Neural progenitor cell (in vitro differentiated cells): Measurements from ENCODE around the gene IMP4. TPM values are rescaled to one million over a fixed set of nuclear protein-coding genes. Genes with fewer than 3 reads are reported as not detected.

Experiments
- DNase-seq: peaks from one replicate; pipeline ENCODE4 v3.0.0-alpha.2; 2016; ENCODE audit warnings: low spot score
- H2AFZ ChIP-seq: fragments of 200-600 bp; sonication (generic); replicated peaks from 2 replicates; pipeline ENCODE4 v1.6.1; 2016; ENCODE audit warnings: antibody characterized with exemption
- H3F3A ChIP-seq: fragments of 200-600 bp; sonication (generic); 2 replicates; pipeline ENCODE4 v1.6.1; 2016; ENCODE audit warnings: antibody characterized with exemption, low read depth
- H3K27ac ChIP-seq: fragments of 200-600 bp; sonication (generic); 2 replicates; pipeline ENCODE4 v1.5.1; 2016; ENCODE audit warnings: mild to moderate bottlenecking
- H3K27me3 ChIP-seq: fragments of 200-600 bp; sonication (generic); 2 replicates; pipeline ENCODE4 v1.6.1; 2016; ENCODE audit warnings: mild to moderate bottlenecking, moderate library complexity
- H3K36me3 ChIP-seq: fragments of 200-600 bp; sonication (generic); 2 replicates; pipeline ENCODE4 v1.5.1; 2016
- H3K4me1 ChIP-seq: fragments of 200-600 bp; sonication (generic); 2 replicates; pipeline ENCODE4 v1.6.1; 2016; ENCODE audit warnings: mixed run types
- H3K4me2 ChIP-seq: fragments of 200-600 bp; sonication (generic); 2 replicates; pipeline ENCODE4 v1.6.1; 2016
- H3K4me3 ChIP-seq: fragments of 200-600 bp; sonication (generic); 2 replicates; pipeline ENCODE4 v1.5.1; 2016
- H3K79me2 ChIP-seq: fragments of 200-600 bp; sonication (generic); 2 replicates; pipeline ENCODE4 v1.6.1; 2016; ENCODE audit warnings: low read depth
- H3K9ac ChIP-seq: fragments of 200-600 bp; sonication (generic); 2 replicates; pipeline ENCODE4 v1.6.1; 2016
- H3K9me3 ChIP-seq: fragments of 200-600 bp; sonication (generic); 2 replicates; pipeline ENCODE4 v1.5.1; 2016; ENCODE audit warnings: low read depth
- H4K20me1 ChIP-seq: fragments of 200-600 bp; sonication (generic); 2 replicates; pipeline ENCODE4 v1.6.1; 2016; ENCODE audit warnings: low read depth
- H3K27ac Mint-ChIP-seq: 3 replicates; pipeline ENCODE4 v1.8.0; 2021; ENCODE audit warnings: mixed read lengths
- H3K27me3 Mint-ChIP-seq: 2 replicates; pipeline ENCODE4 v1.8.0; 2022; ENCODE audit warnings: low read depth, mild to moderate bottlenecking, inconsistent platforms, moderate library complexity, mixed read lengths; ENCODE audit not compliant: insufficient read depth
- H3K36me3 Mint-ChIP-seq: 3 replicates; pipeline ENCODE4 v1.8.0; 2021; ENCODE audit warnings: mixed read lengths
- H3K4me1 Mint-ChIP-seq: 3 replicates; pipeline ENCODE4 v1.8.0; 2021; ENCODE audit warnings: mixed read lengths
- H3K4me3 Mint-ChIP-seq: 3 replicates; pipeline ENCODE4 v1.8.0; 2021; ENCODE audit warnings: mild to moderate bottlenecking, moderate library complexity, mixed read lengths
- H3K9me3 Mint-ChIP-seq: 3 replicates; pipeline ENCODE4 v1.8.0; 2020; ENCODE audit warnings: mixed read lengths
- CTCF ChIP-seq: fragments of 200-600 bp; sonication (generic); IDR thresholded peaks from 2 replicates; pipeline ENCODE4 v1.5.1; 2017; ENCODE audit warnings: antibody characterized with exemption, mild to moderate bottlenecking
- EZH2 ChIP-seq: fragments of 200-600 bp; sonication (generic); IDR thresholded peaks from 2 replicates; pipeline ENCODE4 v1.6.1; 2017; ENCODE audit warnings: antibody characterized with exemption, mild to moderate bottlenecking, moderate library complexity
- EZH2phosphoT487 ChIP-seq: fragments of 200-600 bp; sonication (generic); IDR thresholded peaks from 2 replicates; pipeline ENCODE4 v1.6.1; 2017; ENCODE audit warnings: antibody characterized with exemption
- total RNA-seq: library from RNA; depleted of rRNA; stranded (reverse); fragments of >200 nt; gene quantifications from 2 replicates; pipeline ENCODE4 v1.2.3, GENCODE V29; 2015; ENCODE audit warnings: low replicate concordance

IMP4 gene
- total RNA-seq, 1 donor from 2014 or later: 23.3 TPM

- no peak overlapping the region for H3K27ac Mint-ChIP-seq
- no peak overlapping the region for H2AFZ ChIP-seq
- peaks cover 2% of the 10 kb centered on the region for H3K27me3 Mint-ChIP-seq
- H3K9me3 Mint-ChIP-seq: no peaks in the 10 kb centered on the region
- H3F3A ChIP-seq: no peaks in the 10 kb centered on the region
- H3K9me3 ChIP-seq: no peaks in the 10 kb centered on the region
- H3K4me1 Mint-ChIP-seq: peaks cover 31% of the 10 kb centered on the region
- no peaks in the 10 kb centered on the region for H3K79me2 ChIP-seq
- TF ChIP-seq EZH2: no peak
- H3K9ac ChIP-seq: no peak overlapping the region
- H3K27ac ChIP-seq: no peak overlapping the region
- no peak overlapping the region for H3K4me3 Mint-ChIP-seq
- no peaks in the 10 kb centered on the region for H3K36me3 ChIP-seq
- no peaks in the 10 kb centered on the region for H3K36me3 Mint-ChIP-seq
- H3K27me3 ChIP-seq: peaks cover 18% of the 10 kb centered on the region
- peaks cover 11% of the 10 kb centered on the region for H3K4me1 ChIP-seq
- H3K4me3 ChIP-seq: no peak overlapping the region
- peak; percentile 56 for DNase-seq
- H3K4me2 ChIP-seq: peak overlapping the region; percentile 45
- no peaks in the 10 kb centered on the region for H4K20me1 ChIP-seq
Observed at GRCh38 chr2:130387804-130388203, 45.1 kb downstream of the IMP4 start.

- no peaks in the 10 kb centered on the region for H3K9me3 Mint-ChIP-seq
- H3K9me3 ChIP-seq: no peaks in the 10 kb centered on the region
- H3K79me2 ChIP-seq: no peaks in the 10 kb centered on the region
- peaks cover 11% of the 10 kb centered on the region for H3K4me1 ChIP-seq
- H3K36me3 Mint-ChIP-seq: no peaks in the 10 kb centered on the region
- no peak overlapping the region for H3K27ac Mint-ChIP-seq
- no peak overlapping the region for H3K27ac ChIP-seq
- H3K27me3 Mint-ChIP-seq: peaks cover 5% of the 10 kb centered on the region
- no peak for DNase-seq
- H3K9ac ChIP-seq: no peak overlapping the region
- H2AFZ ChIP-seq: no peak overlapping the region
- TF ChIP-seq EZH2 (no peak), EZH2phosphoT487 (no peak), CTCF (no peak)
- no peak overlapping the region for H3K4me3 ChIP-seq
- H3K4me1 Mint-ChIP-seq: peaks cover 31% of the 10 kb centered on the region
- no peak overlapping the region for H3K4me3 Mint-ChIP-seq
- H3K4me2 ChIP-seq: peak overlapping the region; percentile 45
- peaks cover 18% of the 10 kb centered on the region for H3K27me3 ChIP-seq
- H3K36me3 ChIP-seq: no peaks in the 10 kb centered on the region
- no peaks in the 10 kb centered on the region for H4K20me1 ChIP-seq
- no peaks in the 10 kb centered on the region for H3F3A ChIP-seq
Observed at GRCh38 chr2:130388221-130388907, 45.7 kb downstream of the IMP4 start.

- Histone ChIP-seq H3K79me2 (no peaks in the 10 kb centered on the region), H3K4me1 (peaks cover 11% of the 10 kb centered on the region), H3K9ac (no peak overlapping the region), H3K4me3 (no peak overlapping the region), H3K27ac (no peak overlapping the region), H3K36me3 (no peaks in the 10 kb centered on the region), H2AFZ (no peak overlapping the region), H3K27me3 (peaks cover 18% of the 10 kb centered on the region), H3K9me3 (no peaks in the 10 kb centered on the region), H4K20me1 (no peaks in the 10 kb centered on the region), H3K4me2 (no peak overlapping the region), H3F3A (no peaks in the 10 kb centered on the region)
- no peak for TF ChIP-seq EZH2
- no peak for TF ChIP-seq EZH2phosphoT487
- no peak for TF ChIP-seq CTCF
- peaks cover 5% of the 10 kb centered on the region for H3K27me3 Mint-ChIP-seq
- DNase-seq: no peak
- H3K4me1 Mint-ChIP-seq: peaks cover 34% of the 10 kb centered on the region
- H3K4me3 Mint-ChIP-seq: no peak overlapping the region
- no peaks in the 10 kb centered on the region for H3K36me3 Mint-ChIP-seq
- H3K9me3 Mint-ChIP-seq: no peaks in the 10 kb centered on the region
- H3K27ac Mint-ChIP-seq: no peak overlapping the region
Observed at GRCh38 chr2:130389358-130389757, 46.7 kb downstream of the IMP4 start.

GRCh38 chr2:130389783-130390182 is 47.1 kb downstream of the IMP4 start:
- Histone ChIP-seq H3K27me3 (peaks cover 18% of the 10 kb centered on the region), H3K9ac (no peak overlapping the region), H3F3A (no peaks in the 10 kb centered on the region), H3K4me2 (no peak overlapping the region), H4K20me1 (no peaks in the 10 kb centered on the region), H3K4me1 (peaks cover 11% of the 10 kb centered on the region), H2AFZ (no peak overlapping the region), H3K4me3 (no peak overlapping the region), H3K27ac (no peak overlapping the region), H3K79me2 (no peaks in the 10 kb centered on the region), H3K9me3 (no peaks in the 10 kb centered on the region), H3K36me3 (no peaks in the 10 kb centered on the region)
- TF ChIP-seq CTCF (no peak), EZH2 (no peak), EZH2phosphoT487 (no peak)
- Mint-ChIP-seq H3K27me3 (peaks cover 5% of the 10 kb centered on the region), H3K4me1 (peaks cover 34% of the 10 kb centered on the region), H3K27ac (no peak overlapping the region), H3K9me3 (no peaks in the 10 kb centered on the region), H3K36me3 (no peaks in the 10 kb centered on the region), H3K4me3 (no peak overlapping the region)
- DNase-seq: no peak
